K562 (cell line): ENCODE data around the gene ZNF148. TPM values are rescaled to one million over a fixed set of nuclear protein-coding genes. Genes with fewer than 3 reads are reported as not detected.

Source experiments
- ATAC-seq: fragments of 200-7000 bp; cut with Tn5 transposase; 3 replicates; pipeline ENCODE4 v1.9.1; 2020; ENCODE audit warnings: moderate library complexity
- BruUV-seq: library from RNA; stranded (reverse); fragments of 400-500 nt; replicated peaks from 2 replicates; lab custom pipeline; 2021; lab: Mats Ljungman, UMichigan
- CTCF ChIA-PET: fragments of 300-600 bp; formaldehyde crosslinking; extraction: SDS; loops from one replicate; lab custom pipeline; 2021; ENCODE audit warnings: low intra/inter-chr PET ratio; lab: Yijun Ruan, JAX
- POLR2A ChIA-PET: fragments of 300-600, 350-650 bp; sonication (Branson Sonifier 250); formaldehyde crosslinking; extraction: SDS; loops from one replicate; lab custom pipeline; 2021; ENCODE audit warnings: antibody characterized with exemption, inconsistent platforms; lab: Yijun Ruan, JAX
- DNase-seq, 4 experiments: peaks; one replicate each; pipeline versions ENCODE4 v3.0.0 to v3.0.0-alpha.2; 2011 to 2018; ENCODE audit warnings: low spot score in 3 of 4, mixed read lengths in 3 of 4; ENCODE audit errors: extremely low read depth in 1 of 4
- FAIRE-seq: peaks from 2 replicates; lab custom pipeline; 2011; peaks lifted over from hg19 to GRCh38; lab: Jason Lieb, UNC
- H2AFZ ChIP-seq: 2 replicates; pipeline ENCODE4 v1.6.0; 2011; ENCODE audit warnings: low read depth, low read length, control low read depth, inconsistent platforms
- H3K27ac ChIP-seq: fragments of 200-600 bp; 3 replicates; pipeline ENCODE4 v1.8.0; 2011; ENCODE audit warnings: low read depth, mild to moderate bottlenecking, control low read depth, inconsistent platforms, low read length, moderate library complexity, mixed read lengths; ENCODE audit errors: extremely low read depth
- H3K27me3 ChIP-seq, 2 experiments: fragments of 300-600 bp in 1 of 2; 2 replicates in 1 of 2; 3 replicates in 1 of 2; pipeline versions ENCODE4 v1.6.0 to v1.8.0; 2011; ENCODE audit warnings: inconsistent platforms in 2 of 2, low read length in 2 of 2, mild to moderate bottlenecking in 1 of 2, mixed read lengths in 1 of 2, moderate library complexity in 1 of 2; ENCODE audit not compliant: control insufficient read depth in 2 of 2, insufficient read depth in 2 of 2
- H3K36me3 ChIP-seq: fragments of 300-600 bp; 3 replicates; pipeline ENCODE4 v1.8.0; 2011; ENCODE audit warnings: mild to moderate bottlenecking, low read length, inconsistent platforms; ENCODE audit not compliant: control insufficient read depth, insufficient read depth
- H3K4me1 ChIP-seq, 2 experiments: fragments of 200-600 bp in 1 of 2; replicated peaks in 1 of 2; 2 replicates in 1 of 2; 3 replicates in 1 of 2; pipeline versions ENCODE4 v1.5.1 to v1.8.0; 2011; ENCODE audit warnings: inconsistent platforms in 2 of 2, low read length in 2 of 2, mild to moderate bottlenecking in 1 of 2, mixed read lengths in 1 of 2, moderate library complexity in 1 of 2; ENCODE audit not compliant: control insufficient read depth in 2 of 2, insufficient read depth in 2 of 2
- H3K4me2 ChIP-seq: 2 replicates; pipeline ENCODE4 v1.6.1; 2011; ENCODE audit warnings: low read length, control low read depth, inconsistent platforms, mixed read lengths; ENCODE audit not compliant: insufficient read depth
- H3K4me3 ChIP-seq: fragments of 200-600 bp; sonication (generic), shearing (Covaris generic); 2 replicates; pipeline ENCODE4 v1.5.1; 2016; ENCODE audit warnings: control low read depth, inconsistent platforms
- H3K79me2 ChIP-seq: fragments of 200-600 bp; 3 replicates; pipeline ENCODE4 v1.8.0; 2011; ENCODE audit warnings: low read length, inconsistent platforms; ENCODE audit not compliant: control insufficient read depth, insufficient read depth
- H3K9ac ChIP-seq, 2 experiments: 2 replicates each; pipeline versions ENCODE4 v1.6.0 to v1.6.1; 2011; ENCODE audit warnings: low read depth in 2 of 2, low read length in 2 of 2, control low read depth in 1 of 2, inconsistent platforms in 1 of 2, mild to moderate bottlenecking in 1 of 2, mixed read lengths in 1 of 2; ENCODE audit not compliant: insufficient read depth in 1 of 2
- H3K9me1 ChIP-seq: one replicate; pipeline ENCODE4 v1.6.0; 2011; ENCODE audit warnings: inconsistent platforms, mild to moderate bottlenecking, low read length, moderate library complexity; ENCODE audit not compliant: control insufficient read depth, insufficient read depth
- H3K9me3 ChIP-seq: replicated peaks from 2 replicates; pipeline ENCODE4 v1.5.1; 2011; ENCODE audit warnings: low read depth, low read length, inconsistent platforms; ENCODE audit not compliant: control insufficient read depth, insufficient read depth
- H4K20me1 ChIP-seq: replicated peaks from 2 replicates; pipeline ENCODE4 v1.6.1; 2011; ENCODE audit warnings: low read length, inconsistent platforms, mixed read lengths; ENCODE audit not compliant: control insufficient read depth, insufficient read depth
- DPF2 ChIP-seq: fragments of 450-650 bp; IDR thresholded peaks from 2 replicates; pipeline ENCODE4 v1.6.1; 2016
- PRPF4 ChIP-seq: fragments of 200-400 bp; formaldehyde crosslinking; IDR thresholded peaks from one replicate; pipeline ENCODE4 v1.6.1; 2017; ENCODE audit warnings: low read length, low read depth, mild to moderate bottlenecking; ENCODE audit not compliant: insufficient read depth, poor library complexity, severe bottlenecking
- ZNF586 ChIP-seq: fragments of 450-650 bp; formaldehyde crosslinking; conservative IDR thresholded peaks from 2 replicates; pipeline ENCODE4 v1.4.0; 2020; ENCODE audit warnings: mild to moderate bottlenecking, moderate library complexity
- WGBS: fragments of 100-300 bp; shearing (Covaris generic); methylation state at CpG from one replicate; pipeline ENCODE4 v1.1.6; 2016; ENCODE audit warnings: low coverage, mixed read lengths; ENCODE audit not compliant: insufficient coverage; ENCODE audit errors: missing lambda C conversion rate; 5-methylcytosine and 5-hydroxymethylcytosine counted together
- in situ Hi-C: fragments of 300-500 bp; cut with MboI; formaldehyde crosslinking; loops from 4 replicates; pipeline ENCODE4 v1.15.0; 2018; ENCODE audit warnings: inconsistent platforms, mixed read lengths
- intact Hi-C: fragments of 100-400 bp; cut with micrococcal nuclease; formaldehyde crosslinking; loops from 2 replicates; pipeline ENCODE4 v1.14.2; 2022
- polyA plus RNA-seq, 8 experiments: library from polyadenylated mRNA; depleted of rRNA in 4 of 8; stranded (reverse) in 5 of 8; unstranded in 3 of 8; fragments of >200 nt; fragmentation: Nextera tagmentation in 2 of 8; fragmentation: Illumina TruSeq in 1 of 8; extraction: Ambion mirVana in 2 of 8; extraction: Trizol in 1 of 8; gene quantifications; 2 replicates each; pipeline versions ENCODE4 v1.2.1 to v1.2.3, GENCODE V29; 2011 to 2014; ENCODE audit warnings: inconsistent platforms in 1 of 8, missing spikeins in 1 of 8
- total RNA-seq, 7 experiments: library from RNA; depleted of rRNA in 6 of 7; stranded (reverse); fragments of >200 nt in 6 of 7; fragmentation: Illumina TruSeq in 2 of 7; extraction: Trizol in 2 of 7; gene quantifications; 2 replicates each; pipeline versions ENCODE4 v1.2.1 to v1.2.3, GENCODE V29; 2011 to 2021; ENCODE audit warnings: low replicate concordance in 1 of 7

Gene ZNF148
- total and polyA plus RNA-seq, 9 of the 15 experiments (the other 6 are each of a cell fraction or from before 2014, with no cell fraction given): 2.7 to 15.1 (median 8.3) TPM

DNA sequence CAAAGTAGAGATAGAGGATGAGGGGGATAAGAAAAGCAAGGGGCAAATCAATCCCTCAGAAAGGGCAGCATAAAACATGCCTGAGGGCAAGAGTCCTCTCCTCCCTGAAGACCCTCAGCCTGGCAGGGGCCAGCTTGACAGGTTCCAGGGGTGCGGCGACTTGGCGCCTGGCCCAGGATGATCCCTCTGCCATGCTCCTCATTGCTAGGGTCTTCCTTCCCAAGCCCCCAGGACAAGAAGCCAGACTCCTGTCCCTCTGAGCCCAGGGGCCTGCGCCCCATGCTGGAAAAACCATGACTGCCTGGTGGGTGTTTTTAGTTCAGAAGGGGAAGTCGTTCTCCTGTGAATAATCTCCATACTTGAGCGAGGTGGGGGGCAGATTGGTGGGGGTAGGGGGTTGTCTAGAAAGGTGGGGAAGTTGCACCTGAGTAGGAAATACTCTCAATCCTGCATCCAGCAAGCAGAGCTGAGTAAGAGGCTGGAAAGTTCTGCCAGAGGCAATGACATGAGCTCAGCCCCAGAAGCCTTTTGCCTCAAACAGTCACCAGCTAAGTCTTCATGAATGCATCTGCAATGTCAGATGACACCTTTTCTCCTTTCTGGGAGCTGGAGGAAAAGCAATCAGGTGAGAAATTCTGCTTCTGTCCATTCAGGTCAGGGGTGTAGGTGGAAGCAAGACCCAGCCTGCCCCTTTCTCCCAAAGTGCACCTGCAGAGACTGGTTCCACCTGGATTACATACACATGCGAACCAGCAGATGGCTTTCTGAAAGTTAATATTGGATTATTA, 180.9 kb downstream of the ZNF148 start:
- Histone ChIP-seq H2AFZ (no peak overlapping the region), H4K20me1 (no peaks in the 10 kb centered on the region), H3K9me1 (no peaks in the 10 kb centered on the region), H3K4me1 (no peaks in the 10 kb centered on the region; a peak in 1 of 5 replicates), H3K36me3 (no peaks in the 10 kb centered on the region), H3K9me3 (no peaks in the 10 kb centered on the region), H3K27me3 (peaks cover 5 to 45% of the 10 kb centered on the region in 2 experiments; a peak in 4 of 5 replicates), H3K79me2 (no peaks in the 10 kb centered on the region), H3K27ac (no peak overlapping the region), H3K4me3 (no peak overlapping the region), H3K4me2 (no peak overlapping the region), H3K9ac (no peak overlapping the region)
- ATAC-seq (no peak), DNase-seq (no peak), FAIRE-seq (no peak)
- ChIA-PET POLR2A (interaction anchor here (0.7 to 2.0 kb wide), 2 partner anchors 11 to 84 kb away, joined by 3 to 7 read pairs; no protein-coding TSS in a partner anchor), CTCF (no interaction called here)
- BruUV-seq: no TSS peak
- in situ Hi-C loops: no loop called here
- no peak for TF ChIP-seq ZNF586
- no peak for TF ChIP-seq DPF2
- no peak for TF ChIP-seq PRPF4
- WGBS: 0% methylated on average over 5 of the region's 7 CpGs
- intact Hi-C loops: no loop called here
